GM12892 (cell line): ENCODE measurements around the gene ADAM15. TPM values are rescaled to one million over a fixed set of nuclear protein-coding genes. Genes with fewer than 3 reads are reported as not detected.

ENCODE experiments used
- DNase-seq: peaks from one replicate; pipeline ENCODE4 v3.0.0; 2011; ENCODE audit not compliant: insufficient read length
- FAIRE-seq: peaks from 2 replicates; lab custom pipeline; 2011; peaks lifted over from hg19 to GRCh38; lab: Jason Lieb, UNC
- POLR2A ChIP-seq: IDR thresholded peaks from 2 replicates; pipeline ENCODE4 v1.6.1; 2011; ENCODE audit warnings: low read depth, low read length, control low read depth
- POLR2AphosphoS5 ChIP-seq: IDR thresholded peaks from 2 replicates; pipeline ENCODE4 v1.6.1; 2011; ENCODE audit warnings: low read depth, low read length, control low read depth
- TAF1 ChIP-seq: IDR thresholded peaks from 2 replicates; pipeline ENCODE4 v1.6.1; 2011; ENCODE audit warnings: low read depth, mild to moderate bottlenecking, control low read depth, low read length, borderline replicate concordance
- polyA plus RNA-seq: library from polyadenylated mRNA; unstranded; fragments of >200 nt; gene quantifications from one replicate; pipeline ENCODE4 v1.2.1, GENCODE V29; 2012; ENCODE audit warnings: missing spikeins, inconsistent platforms; ENCODE audit not compliant: missing spikeins

The ADAM15 gene, protein sequence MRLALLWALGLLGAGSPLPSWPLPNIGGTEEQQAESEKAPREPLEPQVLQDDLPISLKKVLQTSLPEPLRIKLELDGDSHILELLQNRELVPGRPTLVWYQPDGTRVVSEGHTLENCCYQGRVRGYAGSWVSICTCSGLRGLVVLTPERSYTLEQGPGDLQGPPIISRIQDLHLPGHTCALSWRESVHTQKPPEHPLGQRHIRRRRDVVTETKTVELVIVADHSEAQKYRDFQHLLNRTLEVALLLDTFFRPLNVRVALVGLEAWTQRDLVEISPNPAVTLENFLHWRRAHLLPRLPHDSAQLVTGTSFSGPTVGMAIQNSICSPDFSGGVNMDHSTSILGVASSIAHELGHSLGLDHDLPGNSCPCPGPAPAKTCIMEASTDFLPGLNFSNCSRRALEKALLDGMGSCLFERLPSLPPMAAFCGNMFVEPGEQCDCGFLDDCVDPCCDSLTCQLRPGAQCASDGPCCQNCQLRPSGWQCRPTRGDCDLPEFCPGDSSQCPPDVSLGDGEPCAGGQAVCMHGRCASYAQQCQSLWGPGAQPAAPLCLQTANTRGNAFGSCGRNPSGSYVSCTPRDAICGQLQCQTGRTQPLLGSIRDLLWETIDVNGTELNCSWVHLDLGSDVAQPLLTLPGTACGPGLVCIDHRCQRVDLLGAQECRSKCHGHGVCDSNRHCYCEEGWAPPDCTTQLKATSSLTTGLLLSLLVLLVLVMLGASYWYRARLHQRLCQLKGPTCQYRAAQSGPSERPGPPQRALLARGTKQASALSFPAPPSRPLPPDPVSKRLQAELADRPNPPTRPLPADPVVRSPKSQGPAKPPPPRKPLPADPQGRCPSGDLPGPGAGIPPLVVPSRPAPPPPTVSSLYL
- polyA plus RNA-seq: 6.3 TPM

DNA sequence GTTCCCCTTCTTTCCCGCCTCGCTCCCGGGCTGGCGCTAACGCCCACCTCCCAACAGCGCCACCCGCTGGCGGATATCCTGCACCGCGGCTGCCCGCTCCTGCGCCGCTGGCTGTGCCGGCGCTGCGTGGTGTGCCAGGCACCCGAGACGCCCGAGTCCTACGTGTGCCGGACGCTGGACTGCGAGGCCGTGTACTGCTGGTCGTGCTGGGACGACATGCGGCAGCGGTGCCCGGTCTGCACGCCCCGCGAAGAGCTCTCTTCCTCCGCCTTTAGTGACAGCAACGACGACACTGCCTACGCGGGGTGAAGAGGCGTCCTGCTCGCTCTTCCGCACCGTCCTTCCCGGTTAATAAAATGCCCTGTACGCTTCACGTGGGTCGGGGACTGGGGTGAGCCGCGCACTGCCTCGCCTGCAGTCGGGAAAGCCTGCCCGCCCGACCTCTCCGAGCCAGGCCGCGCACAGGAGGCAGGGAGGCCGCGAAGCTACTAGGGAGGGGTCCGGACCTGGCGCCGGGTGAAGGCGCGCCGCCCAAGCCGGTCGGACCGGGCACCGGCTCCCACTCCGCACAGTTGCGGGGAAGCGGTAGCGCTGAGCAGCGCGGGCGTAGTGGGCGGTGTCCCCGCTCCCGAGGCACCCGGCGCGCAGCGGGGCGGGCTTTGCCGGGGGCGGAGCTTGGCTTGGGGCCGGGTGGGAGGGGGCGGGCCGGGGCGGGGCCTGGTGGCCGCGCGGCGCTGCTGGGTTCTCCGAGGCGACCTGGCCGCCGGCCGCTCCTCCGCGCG is at the start of gene ADAM15:
ADAM15 (plus strand) TSS at position 757 of the 782 bp plus-strand sequence. CDS start 71 bp downstream, outside the sequence.
- TF ChIP-seq POLR2AphosphoS5 (no peak), POLR2A (peak; percentile 19; the same call in 1 of the 2 replicates)
- DNase-seq (peak; percentile 98), FAIRE-seq (peak; percentile 76)

DNA sequence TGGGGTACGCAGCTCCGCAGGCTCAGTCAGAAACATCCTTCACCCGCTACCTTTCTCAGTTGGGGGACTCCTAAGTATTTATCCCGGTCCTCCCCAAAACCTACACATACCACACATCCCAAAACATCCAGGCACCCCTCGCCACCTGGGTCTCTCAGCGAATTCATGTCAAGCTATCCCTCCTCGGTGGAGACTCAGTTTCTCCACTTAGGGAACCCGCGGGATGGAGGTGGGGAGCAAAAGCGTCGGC is 49.8 kb upstream of the ADAM15 start:
- DNase-seq: no peak
- FAIRE-seq: peak; percentile 33

DNA sequence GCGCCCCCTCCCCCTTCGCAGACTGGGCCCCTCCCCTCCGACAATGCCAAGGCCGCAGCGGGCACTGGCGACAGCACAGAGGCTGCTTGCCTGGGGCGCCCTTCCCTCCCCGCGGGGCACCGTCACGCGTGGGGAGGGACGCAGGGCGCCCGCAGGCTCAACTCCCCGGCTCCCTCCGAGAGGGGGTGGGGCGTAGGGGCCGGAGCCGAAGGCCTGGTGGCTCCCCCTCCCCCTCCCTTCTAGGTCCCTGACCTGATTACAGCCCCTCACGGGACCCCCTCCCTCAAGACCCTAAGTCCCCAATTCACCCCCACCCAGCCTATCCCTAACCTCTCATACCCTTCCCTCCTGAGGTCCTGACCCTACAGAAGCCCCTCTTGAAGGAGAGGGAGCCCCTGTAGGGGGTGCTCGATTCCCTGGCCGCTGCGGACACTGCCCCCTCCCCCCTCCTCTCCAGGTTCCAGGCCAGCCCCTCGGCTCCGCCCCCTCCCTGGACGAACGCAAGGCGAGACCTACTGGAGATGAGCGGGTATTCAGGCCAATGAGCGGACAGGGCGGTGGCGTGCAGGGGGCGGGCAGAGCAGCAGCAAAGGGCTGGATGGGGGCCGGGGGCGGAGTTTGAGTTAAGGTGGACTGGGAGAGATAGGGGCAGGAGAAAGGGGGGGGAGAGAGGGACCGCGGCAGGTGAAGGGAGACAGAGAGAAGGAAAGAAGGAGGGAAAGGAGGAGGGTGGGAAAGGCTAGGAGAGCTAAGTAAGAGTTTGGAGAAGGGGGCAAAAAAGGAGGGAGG is 49.2 kb upstream of the ADAM15 start:
- TF ChIP-seq POLR2AphosphoS5 (no peak), TAF1 (no peak), POLR2A (no peak)
- DNase-seq (peak; percentile 98), FAIRE-seq (peak; percentile 99)

More for the DNA sequence above, 49.8 kb upstream of the ADAM15 start:
- TF ChIP-seq POLR2A (no peak), TAF1 (no peak), POLR2AphosphoS5 (no peak)

DNA sequence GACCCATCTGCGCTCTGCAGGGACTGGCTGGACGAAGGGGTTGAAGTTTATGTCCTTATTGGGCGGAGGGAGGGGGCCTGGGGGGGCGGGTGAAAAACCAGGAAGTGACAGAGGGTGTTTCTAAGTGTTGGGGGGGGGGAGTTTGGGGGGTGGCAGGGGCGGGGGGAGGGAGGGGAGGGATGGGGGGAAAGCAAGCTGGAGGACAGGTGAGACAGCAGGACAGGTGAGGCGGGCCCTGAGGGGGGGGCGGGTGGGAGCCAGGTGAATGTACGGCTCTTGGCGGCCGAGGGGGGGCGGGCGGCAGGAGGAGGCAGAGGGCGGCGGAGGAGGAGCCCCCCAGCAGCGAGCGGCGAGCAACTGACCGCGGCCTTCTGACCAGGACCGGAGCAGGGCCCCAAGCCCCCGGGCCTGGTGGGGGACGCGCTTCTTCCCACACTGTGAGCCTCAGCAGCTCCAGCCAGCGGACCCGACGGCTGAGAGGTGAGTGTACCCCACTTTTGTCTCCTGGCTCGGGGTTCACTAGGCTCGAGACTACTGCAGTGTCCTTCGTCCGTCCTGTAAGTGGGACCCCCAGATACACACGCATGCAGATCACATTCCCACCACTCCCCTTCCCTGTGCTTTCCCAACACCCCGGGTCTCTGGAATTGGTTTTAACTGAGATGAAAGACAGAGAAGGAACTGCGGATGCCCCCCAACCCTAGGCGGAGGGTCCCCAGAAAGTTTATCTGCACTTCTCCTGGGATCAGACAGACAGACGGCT is 48.5 kb upstream of the ADAM15 start, which contains the start of gene ZBTB7B:
ZBTB7B (plus strand) TSS at position 339 of the 763 bp plus-strand sequence. CDS start 11,859 bp downstream, outside the sequence.
- no peak for TF ChIP-seq TAF1
- TF ChIP-seq POLR2AphosphoS5: no peak
- no peak for TF ChIP-seq POLR2A
- DNase-seq: no peak
- FAIRE-seq: no peak

DNA sequence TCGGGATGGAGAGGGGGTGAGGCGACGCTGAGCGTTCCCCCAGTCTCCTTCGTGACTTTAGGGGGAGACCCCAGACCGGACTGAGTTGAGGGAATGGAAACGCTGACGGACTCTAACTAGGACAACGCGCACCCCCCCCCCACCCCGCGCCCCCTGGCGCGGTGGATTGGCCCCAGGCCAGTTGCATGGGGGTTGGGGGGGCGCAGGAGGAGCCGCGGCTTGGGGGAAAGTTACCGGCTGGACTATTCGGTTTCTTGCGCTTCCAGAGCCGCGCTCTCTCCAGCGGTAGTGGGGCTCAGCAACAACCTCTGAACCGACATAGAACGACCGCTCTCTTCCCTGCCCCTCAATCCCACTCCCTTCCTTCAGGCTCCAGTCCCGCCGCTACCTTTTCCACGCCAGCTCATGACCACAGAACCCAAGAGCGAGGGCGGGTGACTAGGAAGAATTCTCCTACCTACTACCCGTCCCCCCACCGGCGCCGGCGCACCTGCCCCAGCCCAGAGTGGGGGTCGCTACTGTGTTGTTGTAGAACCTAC is 47.8 kb upstream of the ADAM15 start:
- DNase-seq (no peak), FAIRE-seq (no peak)
- TF ChIP-seq POLR2A (no peak), TAF1 (no peak), POLR2AphosphoS5 (no peak)

DNA sequence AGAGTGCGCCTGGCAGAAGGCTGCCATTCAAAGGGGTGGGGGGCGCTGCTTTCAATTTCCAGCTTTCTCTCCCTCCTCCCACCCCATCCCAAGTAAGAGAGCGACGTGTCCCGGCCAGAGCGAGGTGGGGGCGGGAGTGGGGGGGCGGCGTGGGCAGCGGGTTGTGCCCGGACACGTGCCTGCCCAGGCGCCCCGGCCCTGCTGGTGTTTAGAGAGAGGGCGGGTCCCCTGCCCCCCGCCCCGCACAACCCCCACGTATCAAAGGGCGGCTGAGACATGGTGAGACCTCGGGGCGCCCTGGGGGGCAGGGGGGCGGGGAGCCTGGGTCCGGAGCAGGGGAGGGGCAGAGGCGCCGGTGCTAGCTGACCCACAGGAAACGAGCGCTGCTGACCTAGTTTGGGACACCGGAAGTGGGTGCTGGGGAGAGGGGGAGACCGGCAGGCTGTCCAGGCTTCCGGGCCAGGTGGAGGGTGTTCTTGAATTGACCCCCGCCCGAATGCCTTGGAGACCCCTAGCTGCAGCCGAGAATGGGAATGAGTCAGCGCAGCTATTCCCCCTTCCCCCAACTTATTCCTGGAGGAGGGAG is 47.3 kb upstream of the ADAM15 start:
- FAIRE-seq (peak; percentile 78), DNase-seq (no peak)
- no peak for TF ChIP-seq POLR2A
- TF ChIP-seq TAF1: no peak
- no peak for TF ChIP-seq POLR2AphosphoS5

DNA sequence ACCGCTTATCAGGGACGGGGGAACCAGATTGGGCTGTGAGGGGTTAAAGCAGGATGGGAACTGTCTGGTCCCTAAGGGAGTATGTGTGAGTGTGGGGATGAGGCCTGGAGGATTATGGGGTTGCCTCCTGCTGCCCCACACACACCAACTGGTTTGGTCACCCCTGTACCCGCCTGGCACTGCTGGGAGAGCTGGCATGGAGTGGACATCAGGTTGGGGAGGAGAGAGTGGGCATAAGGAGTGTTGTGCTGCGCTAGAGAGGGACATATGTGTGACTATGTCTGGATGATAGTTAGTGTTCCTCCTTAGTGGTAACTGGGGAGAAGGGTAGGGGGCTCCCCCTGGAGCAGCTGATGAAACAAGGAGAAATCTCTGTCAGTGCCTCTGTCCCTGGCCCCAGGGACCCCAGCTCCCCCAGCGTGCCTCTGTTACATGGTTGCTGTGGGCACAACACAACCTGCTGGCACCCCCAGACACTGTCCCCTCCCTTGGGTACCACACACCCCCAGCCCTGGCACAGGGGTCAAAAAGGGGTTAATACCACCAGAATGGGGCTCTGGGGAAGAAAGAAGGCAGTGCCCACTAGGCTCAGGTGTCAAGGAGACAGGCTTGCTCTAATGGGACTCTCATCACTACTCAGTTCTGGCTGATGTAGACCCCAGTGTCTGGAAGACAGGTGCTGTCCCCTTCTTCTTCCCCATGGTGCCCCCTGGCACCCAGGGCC is 46.6 kb upstream of the ADAM15 start:
- TF ChIP-seq TAF1 (no peak), POLR2A (no peak), POLR2AphosphoS5 (no peak)
- DNase-seq (no peak), FAIRE-seq (no peak)

DNA sequence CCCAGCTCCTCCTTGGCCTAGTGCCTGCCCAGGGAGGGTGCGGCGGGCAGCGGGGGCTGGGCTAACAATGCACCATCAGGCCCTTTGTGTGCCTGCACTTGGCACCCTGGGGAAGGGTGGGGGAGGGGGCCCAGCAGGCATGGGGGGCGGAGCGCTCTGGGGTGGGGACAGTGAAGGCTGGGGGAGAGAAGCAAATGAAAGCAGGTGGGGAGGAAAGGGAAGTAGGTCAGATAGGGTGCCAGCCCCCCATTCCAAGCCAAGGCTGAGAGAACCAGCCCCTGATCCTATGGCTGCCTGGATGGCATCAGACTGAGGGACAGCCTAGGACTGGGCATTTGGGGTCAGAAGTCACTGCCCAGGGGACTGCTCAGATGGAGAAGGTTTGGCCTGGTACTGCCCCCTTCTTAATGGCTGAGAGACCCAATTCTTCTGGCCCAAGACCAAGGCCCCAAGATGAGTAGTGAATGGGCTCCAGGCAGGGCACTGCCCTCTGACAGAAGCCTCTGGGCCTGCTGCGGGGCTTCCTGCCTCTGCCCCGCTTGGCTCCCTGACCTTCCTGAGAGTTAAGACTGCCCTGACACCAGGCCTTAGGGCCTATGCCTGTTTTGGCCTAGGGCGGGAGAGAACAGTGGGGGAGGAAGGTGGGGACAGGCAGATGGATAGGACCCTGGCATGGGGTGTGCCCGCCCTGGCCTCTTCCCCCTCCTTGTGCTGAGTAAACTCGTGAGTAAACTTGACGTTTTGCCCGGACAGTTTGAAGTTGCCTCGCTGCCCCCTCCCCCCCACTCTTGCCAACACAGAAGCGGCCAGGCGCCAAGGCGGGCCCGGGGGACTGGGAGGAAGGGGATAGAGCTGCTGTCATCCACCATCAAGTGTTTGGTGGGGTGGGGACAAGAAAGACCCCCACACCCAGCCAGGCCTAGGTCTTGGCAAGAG is 45.8 kb upstream of the ADAM15 start:
- DNase-seq (no peak), FAIRE-seq (peak; percentile 17)
- no peak for TF ChIP-seq TAF1
- no peak for TF ChIP-seq POLR2AphosphoS5
- no peak for TF ChIP-seq POLR2A
